Muscle layer of colon (tissue), 2 donors: Measurements from ENCODE around the gene TTLL10.

Source experiments
- H3K27ac ChIP-seq: one replicate; pipeline ENCODE4 v1.7.0; 2013; ENCODE audit warnings: low read depth, mild to moderate bottlenecking, low read length, moderate library complexity
- H3K27me3 ChIP-seq, 2 donors: one replicate each; pipeline ENCODE4 v1.7.0; 2013; ENCODE audit warnings: low read length in 2 of 2, mild to moderate bottlenecking in 2 of 2; ENCODE audit not compliant: insufficient read depth in 2 of 2, control insufficient read depth in 1 of 2
- H3K36me3 ChIP-seq: one replicate; pipeline ENCODE4 v1.7.0; 2013; ENCODE audit warnings: mild to moderate bottlenecking, low read length; ENCODE audit not compliant: insufficient read depth
- H3K4me1 ChIP-seq: one replicate; pipeline ENCODE4 v1.7.0; 2013; ENCODE audit warnings: mild to moderate bottlenecking, low read length; ENCODE audit not compliant: insufficient read depth
- H3K4me3 ChIP-seq, 2 donors: one replicate each; pipeline ENCODE4 v1.7.0; 2013; ENCODE audit warnings: low read length in 2 of 2, low read depth in 1 of 2, mild to moderate bottlenecking in 1 of 2, moderate library complexity in 1 of 2
- H3K9ac ChIP-seq: one replicate; pipeline ENCODE4 v1.7.0; 2013; ENCODE audit warnings: low read length
- H3K9me3 ChIP-seq: one replicate; pipeline ENCODE4 v1.7.0; 2013; ENCODE audit warnings: mild to moderate bottlenecking, low read length
- donor health status: abdominal sarcoma.
- donor health status: Adenocarcinoma of cecum.

The TTLL10 gene, protein sequence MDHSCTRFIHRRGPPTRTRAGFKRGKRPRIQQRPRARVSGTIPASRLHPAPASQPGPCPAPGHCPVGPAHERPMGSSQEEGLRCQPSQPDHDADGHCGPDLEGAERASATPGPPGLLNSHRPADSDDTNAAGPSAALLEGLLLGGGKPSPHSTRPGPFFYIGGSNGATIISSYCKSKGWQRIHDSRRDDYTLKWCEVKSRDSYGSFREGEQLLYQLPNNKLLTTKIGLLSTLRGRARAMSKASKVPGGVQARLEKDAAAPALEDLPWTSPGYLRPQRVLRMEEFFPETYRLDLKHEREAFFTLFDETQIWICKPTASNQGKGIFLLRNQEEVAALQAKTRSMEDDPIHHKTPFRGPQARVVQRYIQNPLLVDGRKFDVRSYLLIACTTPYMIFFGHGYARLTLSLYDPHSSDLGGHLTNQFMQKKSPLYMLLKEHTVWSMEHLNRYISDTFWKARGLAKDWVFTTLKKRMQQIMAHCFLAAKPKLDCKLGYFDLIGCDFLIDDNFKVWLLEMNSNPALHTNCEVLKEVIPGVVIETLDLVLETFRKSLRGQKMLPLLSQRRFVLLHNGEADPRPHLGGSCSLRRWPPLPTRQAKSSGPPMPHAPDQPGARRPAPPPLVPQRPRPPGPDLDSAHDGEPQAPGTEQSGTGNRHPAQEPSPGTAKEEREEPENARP

DNA sequence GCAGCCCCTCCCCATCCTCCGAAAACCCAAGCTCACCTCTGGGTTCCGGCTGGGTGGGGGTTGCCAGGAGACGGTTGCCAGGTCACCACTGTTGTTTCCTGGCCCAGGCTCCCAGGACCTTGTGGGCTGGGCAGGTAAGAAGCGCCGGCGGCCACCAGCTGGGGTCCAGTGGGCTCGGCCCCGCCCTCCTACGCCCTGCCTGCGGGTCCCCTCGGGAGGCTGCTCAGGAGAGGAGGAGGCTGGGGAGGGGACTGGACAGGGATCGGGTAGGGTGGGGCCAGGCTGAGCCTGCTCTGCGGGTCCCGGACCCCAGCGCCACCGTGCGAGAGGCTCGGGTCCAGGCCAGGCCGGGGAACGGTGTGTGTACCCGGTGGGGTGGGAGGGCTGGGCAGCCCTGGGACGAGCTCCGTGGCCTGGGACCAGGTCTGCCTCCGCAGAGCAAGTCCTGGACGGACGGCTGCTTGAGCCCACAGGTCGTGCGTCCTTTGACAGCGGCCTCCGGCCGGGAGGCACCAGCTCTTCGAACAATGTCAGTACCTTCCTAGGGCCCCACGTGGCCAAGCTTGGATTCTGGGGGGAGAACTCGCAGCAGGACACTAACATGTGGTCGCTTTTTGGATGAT lies at the start of gene TTLL10:
Gene TTLL10, plus strand, starts transcription at position 88 of the 623 bp plus-strand sequence. CDS start 5,336 bp downstream, outside the sequence.
- Histone ChIP-seq H3K27me3 (peaks cover 7 to 75% of the 10 kb centered on the region in 2 donors), H3K9ac (no peak within 1 kb of the TSS), H3K4me1 (no peaks in the 10 kb centered on the region), H3K4me3 (no peak within 1 kb of the TSS), H3K27ac (no peak within 1 kb of the TSS), H3K36me3 (no peaks in the 10 kb centered on the region), H3K9me3 (no peaks in the 10 kb centered on the region)

DNA sequence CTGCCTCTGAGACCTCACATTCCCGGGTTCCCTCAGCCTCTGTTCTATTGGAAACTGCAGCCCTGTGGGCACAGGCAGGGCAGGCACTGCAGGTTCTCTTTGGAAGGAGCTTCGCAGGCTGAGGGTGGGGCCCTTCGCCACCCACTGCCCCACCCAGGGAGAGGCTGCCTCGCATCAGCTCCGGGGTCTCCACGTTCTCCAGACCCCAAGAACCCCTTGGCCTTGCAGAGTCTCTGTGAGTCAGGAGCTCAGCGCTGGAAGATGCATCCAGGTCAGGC lies 49.2 kb upstream of the TTLL10 start:
- Histone ChIP-seq H3K9ac (no peak overlapping the region), H3K27ac (no peak overlapping the region), H3K36me3 (no peaks in the 10 kb centered on the region), H3K4me3 (no peak overlapping the region), H3K4me1 (no peaks in the 10 kb centered on the region), H3K27me3 (peaks cover 0 to 17% of the 10 kb centered on the region in 2 donors), H3K9me3 (no peaks in the 10 kb centered on the region)

DNA sequence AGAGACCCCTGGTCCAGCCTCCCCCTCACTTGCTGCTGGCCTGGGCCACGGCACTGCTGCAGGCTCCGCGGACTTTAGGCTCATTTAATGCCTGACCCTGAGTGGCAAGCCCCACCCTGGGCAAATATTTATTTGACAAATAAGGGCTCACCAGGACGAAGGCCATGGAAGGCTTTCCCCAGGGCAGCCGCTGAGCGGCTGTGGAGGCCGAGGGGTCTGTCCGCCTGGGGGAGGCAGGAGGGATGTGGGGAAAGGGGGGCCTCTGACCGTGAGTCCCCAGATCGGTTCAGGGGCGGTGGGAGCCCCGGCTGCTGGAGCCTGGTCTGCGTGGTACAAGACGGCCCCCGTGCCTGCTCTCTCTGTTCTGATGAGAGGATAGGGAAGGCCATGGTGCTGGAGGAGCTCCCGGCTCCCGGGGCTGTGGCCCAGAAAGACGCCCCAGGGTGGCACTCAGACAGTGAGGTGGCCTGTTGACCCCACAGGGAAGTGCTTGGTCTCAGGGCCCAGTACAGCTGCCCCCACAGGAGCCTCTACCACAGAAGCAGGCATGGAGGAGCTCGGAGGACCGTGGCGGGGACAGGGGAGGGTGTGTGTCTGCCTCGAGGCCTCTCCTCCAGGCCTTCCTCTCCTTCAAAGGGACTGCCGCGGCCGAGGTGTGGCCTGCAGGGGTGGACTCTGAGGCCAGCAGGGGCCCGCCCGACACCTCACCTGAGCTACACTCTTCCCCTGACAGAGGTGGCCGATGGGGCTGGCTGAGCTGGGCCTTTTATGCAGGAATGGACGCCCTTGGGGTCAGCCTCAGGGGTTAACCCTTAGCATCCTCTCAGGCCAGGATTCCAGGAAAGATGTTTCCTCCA lies 48.7 kb upstream of the TTLL10 start:
- no peaks in the 10 kb centered on the region for H3K36me3 ChIP-seq
- H3K27ac ChIP-seq = no peak overlapping the region
- H3K27me3 ChIP-seq = peaks cover 0 to 14% of the 10 kb centered on the region in 2 donors
- H3K4me1 ChIP-seq = no peaks in the 10 kb centered on the region
- no peak overlapping the region for H3K4me3 ChIP-seq
- no peaks in the 10 kb centered on the region for H3K9me3 ChIP-seq
- no peak overlapping the region for H3K9ac ChIP-seq

DNA sequence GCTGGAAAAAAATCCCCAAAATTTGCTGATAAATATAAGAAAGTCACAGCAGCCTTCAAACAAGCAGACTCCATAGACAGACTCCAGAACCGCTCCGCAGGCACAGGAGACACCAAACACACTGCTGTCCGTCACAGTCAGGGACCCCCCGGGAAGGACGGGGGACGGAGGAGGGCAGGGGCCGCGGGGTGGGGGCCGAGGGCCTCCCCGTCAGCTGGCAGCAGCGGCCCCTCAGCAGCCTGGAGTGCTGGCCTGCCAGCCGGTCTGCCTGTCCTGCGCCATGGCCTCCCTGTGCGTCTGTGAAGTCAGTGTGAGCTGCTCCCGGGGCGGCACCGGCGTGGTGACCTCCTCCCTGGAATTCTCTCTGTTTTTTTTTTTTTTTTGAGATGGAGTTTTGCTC lies 47.7 kb upstream of the TTLL10 start:
- Histone ChIP-seq H3K9ac (no peak overlapping the region), H3K27ac (no peak overlapping the region), H3K4me1 (no peaks in the 10 kb centered on the region), H3K36me3 (no peaks in the 10 kb centered on the region), H3K9me3 (no peaks in the 10 kb centered on the region), H3K27me3 (peaks cover 0 to 8% of the 10 kb centered on the region in 2 donors), H3K4me3 (no peak overlapping the region)

DNA sequence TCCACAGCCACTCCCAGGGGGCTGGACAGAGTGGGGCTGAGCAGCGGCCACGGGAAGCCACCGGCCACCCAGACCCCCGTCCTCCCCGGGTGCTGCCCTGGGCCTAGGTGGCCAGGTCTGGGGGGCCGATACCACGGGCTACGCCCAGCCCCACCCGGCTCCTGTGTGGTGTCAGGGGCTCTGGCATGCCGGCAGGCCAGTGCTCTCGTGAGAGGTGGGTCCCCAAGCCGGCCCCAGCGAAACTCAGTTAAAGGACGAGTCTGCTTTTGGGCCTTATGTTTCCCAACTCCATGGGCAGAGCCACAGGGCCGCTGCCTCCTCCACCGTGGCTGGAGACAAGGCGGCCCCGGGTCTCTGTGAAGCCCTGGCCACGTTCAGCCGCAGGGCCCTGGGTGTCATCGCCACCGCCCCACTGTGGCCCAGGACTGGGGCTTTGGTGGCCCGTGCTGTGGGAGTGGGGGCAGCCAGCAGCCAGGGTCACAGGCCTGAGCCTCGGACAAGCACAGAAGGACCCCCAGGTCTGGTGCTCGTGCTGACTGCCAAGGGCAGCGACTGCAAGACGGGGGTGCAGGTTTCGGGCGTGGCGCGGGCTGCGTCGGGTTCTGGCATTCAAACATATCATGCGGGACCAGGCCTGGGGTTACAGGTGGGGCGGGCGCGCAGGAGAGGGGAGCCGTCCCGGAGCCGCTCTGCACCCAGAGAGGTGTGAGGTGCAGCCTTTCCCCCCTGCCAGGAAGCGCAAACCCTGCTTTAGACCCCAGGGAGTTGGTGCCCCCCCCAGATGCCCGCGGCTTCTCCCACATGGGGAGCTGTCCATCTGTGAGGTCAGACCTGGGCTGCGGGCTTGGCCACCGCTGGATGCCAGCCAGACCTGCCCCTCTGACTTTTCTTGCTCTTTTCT lies 45.9 kb upstream of the TTLL10 start:
- no peak overlapping the region for H3K27ac ChIP-seq
- H3K4me1 ChIP-seq = no peaks in the 10 kb centered on the region
- H3K27me3 ChIP-seq = no peaks in the 10 kb centered on the region
- no peak overlapping the region for H3K4me3 ChIP-seq
- no peaks in the 10 kb centered on the region for H3K36me3 ChIP-seq
- no peaks in the 10 kb centered on the region for H3K9me3 ChIP-seq
- no peak overlapping the region for H3K9ac ChIP-seq

DNA sequence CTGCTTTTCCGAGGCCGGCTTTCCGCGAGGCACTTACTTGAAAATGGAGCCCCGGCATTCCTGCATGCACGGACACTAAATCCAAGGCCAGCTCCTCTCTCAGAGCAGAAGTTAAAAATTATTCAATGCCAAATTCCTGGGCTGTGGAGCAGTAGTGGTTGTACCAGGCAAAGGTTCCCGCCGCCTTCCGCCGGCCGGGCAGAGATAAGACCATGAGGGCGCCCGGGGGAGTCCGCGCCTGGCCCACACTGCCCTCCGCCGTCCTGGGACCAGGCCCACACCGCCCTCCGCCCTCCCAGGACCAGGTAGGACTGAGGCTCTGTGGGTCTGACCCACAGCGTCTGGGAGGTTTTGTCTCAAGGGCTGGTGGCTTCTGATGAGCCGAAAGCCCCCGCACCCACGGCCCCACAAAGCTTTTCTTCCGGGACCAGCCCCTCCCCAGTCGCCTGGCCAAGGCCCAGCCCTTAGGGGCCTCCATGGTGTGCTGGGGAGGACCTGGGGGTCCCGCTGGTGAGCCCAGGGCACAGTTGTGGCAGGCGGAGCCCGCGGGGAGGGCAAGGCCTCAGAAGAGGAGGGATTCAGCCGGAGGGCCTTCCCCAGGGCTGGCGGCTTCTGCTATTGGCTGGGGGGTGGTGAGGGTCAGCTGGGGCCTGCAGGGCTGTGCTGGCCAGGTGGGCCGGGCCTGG lies 45.1 kb upstream of the TTLL10 start:
- Histone ChIP-seq H3K27ac (no peak overlapping the region), H3K9ac (no peak overlapping the region), H3K36me3 (no peaks in the 10 kb centered on the region), H3K4me3 (no peak overlapping the region), H3K4me1 (no peaks in the 10 kb centered on the region), H3K9me3 (no peaks in the 10 kb centered on the region), H3K27me3 (no peaks in the 10 kb centered on the region)

DNA sequence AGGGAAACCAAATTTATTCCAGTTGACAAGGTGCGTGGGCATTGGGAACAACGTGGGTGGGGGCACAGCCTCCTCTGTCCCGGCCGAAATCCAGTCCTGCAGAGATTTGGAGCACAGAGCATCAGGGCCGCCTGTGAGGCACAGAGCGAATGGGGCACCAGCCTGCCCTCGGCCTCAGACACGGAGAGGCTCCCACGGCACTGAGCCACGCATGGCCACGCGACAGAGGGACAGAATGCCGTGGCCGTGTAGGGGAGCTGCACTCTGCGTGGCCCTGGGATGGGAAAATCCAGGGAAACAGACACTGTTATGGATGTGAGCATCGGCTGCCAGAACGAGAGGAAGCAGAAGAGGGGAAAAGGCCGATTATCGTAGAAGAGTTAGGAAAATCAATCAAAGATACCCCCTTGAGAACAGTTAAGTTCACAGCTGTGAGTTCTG lies 44.3 kb upstream of the TTLL10 start:
- no peak overlapping the region for H3K27ac ChIP-seq
- H3K36me3 ChIP-seq = no peaks in the 10 kb centered on the region
- peaks cover 0 to under 1% of the 10 kb centered on the region in 2 donors for H3K27me3 ChIP-seq
- no peaks in the 10 kb centered on the region for H3K9me3 ChIP-seq
- H3K4me3 ChIP-seq = no peak overlapping the region
- no peak overlapping the region for H3K9ac ChIP-seq
- no peaks in the 10 kb centered on the region for H3K4me1 ChIP-seq

DNA sequence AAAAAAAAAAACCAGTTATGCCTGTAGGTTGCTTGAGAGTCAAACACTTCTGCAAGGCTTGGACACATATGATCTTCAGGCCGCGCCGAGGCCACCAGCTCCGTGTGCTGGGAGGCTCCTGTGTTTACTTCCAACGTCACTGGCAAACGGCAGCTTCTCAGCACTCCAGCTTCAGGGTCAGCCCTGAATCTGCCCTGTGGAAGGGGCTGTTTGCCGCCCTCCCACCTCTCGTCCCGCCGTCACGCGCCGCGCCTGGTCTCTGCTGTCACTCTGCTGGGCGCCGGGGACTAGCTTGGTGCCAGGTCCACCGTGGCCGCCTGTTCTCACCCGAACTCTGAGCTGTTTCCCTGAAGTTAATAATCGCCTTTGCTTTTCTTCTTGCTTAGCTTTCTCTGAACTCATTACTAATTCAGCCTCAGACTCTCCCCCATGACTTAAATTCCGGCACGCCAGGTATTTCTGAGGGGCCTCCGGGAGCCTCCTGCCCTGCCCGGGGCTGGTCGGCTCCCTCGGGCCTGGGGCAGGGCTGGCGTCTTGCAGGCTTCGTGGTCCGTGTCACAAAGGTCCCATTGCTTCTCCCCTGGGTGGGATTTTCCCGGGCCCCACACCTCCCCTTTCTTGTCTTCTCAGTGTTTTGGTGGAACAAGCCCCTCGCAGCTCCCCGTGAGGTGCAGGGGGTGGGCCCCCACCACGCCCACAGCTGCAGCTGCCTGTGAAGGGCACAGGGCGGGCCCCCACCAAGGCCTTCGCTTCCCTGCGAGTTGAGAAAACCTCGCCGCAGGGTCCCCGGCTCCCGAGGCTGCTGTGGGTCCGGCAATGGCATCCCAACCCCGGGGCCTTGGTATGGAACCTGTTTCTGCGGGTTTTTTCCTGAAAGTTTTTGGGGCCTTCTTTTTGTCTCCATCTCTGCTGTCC lies 43.2 kb upstream of the TTLL10 start:
- Histone ChIP-seq H3K4me1 (no peaks in the 10 kb centered on the region), H3K36me3 (no peaks in the 10 kb centered on the region), H3K9me3 (no peaks in the 10 kb centered on the region), H3K27ac (no peak overlapping the region), H3K4me3 (no peak overlapping the region), H3K27me3 (peaks cover 0 to 4% of the 10 kb centered on the region in 2 donors), H3K9ac (no peak overlapping the region)

DNA sequence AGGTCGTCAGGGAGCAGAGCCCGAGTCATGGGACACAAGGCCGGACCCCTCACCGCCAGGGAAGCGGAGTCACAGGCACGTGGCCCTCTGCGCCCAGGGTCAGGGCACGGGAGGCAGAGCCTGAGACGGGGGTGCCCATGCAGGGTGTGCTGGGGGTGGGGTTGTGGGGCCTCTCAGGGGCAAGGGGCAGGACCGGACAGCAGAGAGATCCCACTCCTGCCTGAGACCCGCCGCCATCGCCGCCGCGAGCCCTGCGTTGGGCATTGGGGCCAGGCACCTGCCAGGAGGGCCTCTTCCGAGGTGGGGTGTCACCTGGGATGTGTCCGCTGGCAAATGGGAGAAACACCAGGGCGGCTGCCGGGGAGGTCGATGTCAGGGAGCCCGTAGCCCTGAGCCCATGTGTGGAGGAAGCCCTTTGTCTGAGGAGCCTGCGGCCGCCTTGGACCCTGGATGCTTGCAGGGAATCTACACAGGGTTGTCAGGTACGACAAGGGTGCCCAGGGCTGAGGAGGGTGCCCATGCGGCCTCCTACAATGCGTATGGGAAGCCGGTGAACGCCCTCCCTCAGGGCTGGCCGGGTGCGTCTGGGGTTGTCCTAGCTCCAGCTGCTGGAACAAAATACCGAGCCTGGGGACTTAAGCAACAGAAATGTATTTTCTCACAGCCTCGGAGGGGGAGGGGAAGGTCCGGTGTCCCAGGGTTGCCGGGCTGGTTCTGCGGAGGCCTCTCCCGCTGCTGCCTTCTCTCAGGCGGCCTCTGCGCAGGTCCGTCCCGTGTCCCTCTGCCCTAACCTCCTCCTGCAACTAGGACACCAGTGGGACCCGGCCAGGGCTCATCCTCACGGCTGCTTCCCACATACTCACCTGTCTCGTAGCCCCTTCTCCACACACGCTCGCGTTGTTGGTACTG lies 41.4 kb upstream of the TTLL10 start:
- Histone ChIP-seq H3K9ac (no peak overlapping the region), H3K36me3 (no peaks in the 10 kb centered on the region), H3K4me3 (no peak overlapping the region), H3K9me3 (no peaks in the 10 kb centered on the region), H3K4me1 (no peaks in the 10 kb centered on the region), H3K27me3 (peaks cover 0 to 16% of the 10 kb centered on the region in 2 donors), H3K27ac (no peak overlapping the region)
